GM18951 (cell line): ENCODE measurements around the gene MRPL54.

Experiments
- POLR2A ChIP-seq: IDR thresholded peaks from 4 replicates; pipeline ENCODE4 v1.6.1; 2011; ENCODE audit warnings: mild to moderate bottlenecking; ENCODE audit not compliant: insufficient read length, insufficient read depth; ENCODE audit errors: extremely low read depth
- in situ Hi-C: fragments of 300-500 bp; cut with MboI; formaldehyde crosslinking; loops from one replicate; pipeline ENCODE4 v1.12.0; 2022; ENCODE audit warnings: low sequenced_read_pairs, mixed read lengths, inconsistent platforms; ENCODE audit not compliant: unreplicated experiment

The MRPL54 gene

GRCh38 chr19:3769494-3769893, 7.0 kb downstream of the MRPL54 start:
- no peak for TF ChIP-seq POLR2A
- in situ Hi-C loops = no loop called here

- in situ Hi-C loops = no loop called here
- TF ChIP-seq POLR2A = peak; percentile 13
Observed at GRCh38 chr19:3770136-3770999, 7.9 kb downstream of the MRPL54 start.

GRCh38 chr19:3771000-3771905, 8.8 kb downstream of the MRPL54 start:
- TF ChIP-seq POLR2A = no peak
- in situ Hi-C loops = no loop called here

GRCh38 chr19:3771906-3772455, 9.5 kb downstream of the MRPL54 start, which contains the start of gene RAX2:
Gene RAX2 (minus strand): TSS chr19:3772228. CDS start chr19:3771742, 486 bp downstream.
- no peak for TF ChIP-seq POLR2A
- in situ Hi-C loops = no loop called here

GRCh38 chr19:3773814-3774515, 11.5 kb downstream of the MRPL54 start:
- no peak for TF ChIP-seq POLR2A
- in situ Hi-C loops = no loop called here

- TF ChIP-seq POLR2A = no peak
- in situ Hi-C loops = no loop called here
Observed at GRCh38 chr19:3774621-3775373, 12.3 kb downstream of the MRPL54 start.

GRCh38 chr19:3775374-3775711, 12.9 kb downstream of the MRPL54 start:
- TF ChIP-seq POLR2A = no peak
- in situ Hi-C loops = no loop called here

- no peak for TF ChIP-seq POLR2A
- in situ Hi-C loops = no loop called here
Observed at GRCh38 chr19:3775831-3776230, 13.3 kb downstream of the MRPL54 start.

- in situ Hi-C loops = no loop called here
- no peak for TF ChIP-seq POLR2A
Observed at GRCh38 chr19:3776479-3777040, 14.1 kb downstream of the MRPL54 start.

- in situ Hi-C loops = no loop called here
Observed at GRCh38 chr19:3778104-3778867, 15.8 kb downstream of the MRPL54 start.

GRCh38 chr19:3778899-3779723, 16.6 kb downstream of the MRPL54 start:
- in situ Hi-C loops = no loop called here

More at GRCh38 chr19:3778104-3778867, 15.8 kb downstream of the MRPL54 start:
- TF ChIP-seq POLR2A = no peak

More at GRCh38 chr19:3778899-3779723, 16.6 kb downstream of the MRPL54 start:
- TF ChIP-seq POLR2A = no peak
